Lower leg skin (tissue), 4 donors: ENCODE results near the gene CAPN13. TPM values are rescaled to one million over a fixed set of nuclear protein-coding genes. Genes with fewer than 3 reads are reported as not detected.

Experiments
- DNase-seq, 2 donors: peaks; one replicate each; pipeline ENCODE4 v3.0.0-alpha.2; 2019; ENCODE audit warnings: low spot score in 2 of 2
- H3K4me3 ChIP-seq: fragments of 200-600 bp; sonication (generic); 2 replicates; pipeline ENCODE4 v1.5.1; 2017; ENCODE audit warnings: mild to moderate bottlenecking, low read depth; ENCODE audit not compliant: poor library complexity, severe bottlenecking
- POLR2A ChIP-seq, 2 donors: fragments of 450-650 bp; IDR thresholded peaks; one replicate each; pipeline ENCODE4 v1.6.1; 2016 to 2017; ENCODE audit warnings: antibody characterized with exemption in 2 of 2, mild to moderate bottlenecking in 1 of 2, moderate library complexity in 1 of 2
- WGBS, 2 donors: methylation state at CpG; one replicate each; pipeline ENCODE4 v1.1.5; 2018; 5-methylcytosine and 5-hydroxymethylcytosine counted together
- intact Hi-C: fragments of 100-400 bp; cut with DNase I; formaldehyde crosslinking; loops from one replicate; pipeline ENCODE4 v1.15.0; 2023; ENCODE audit warnings: low total_unique reads
- total RNA-seq, 4 donors: library from RNA; depleted of rRNA; stranded (reverse); fragments of >200 nt; gene quantifications; one replicate each; pipeline ENCODE4 v1.1.0, GENCODE V29; 2016
- TF ChIP-seq, protein P1 (sequence below), 3 donors: fragments of 450-650 bp; IDR thresholded peaks; one replicate each; pipeline ENCODE4 v1.5.1; 2016; ENCODE audit warnings: antibody characterized with exemption in 3 of 3, mild to moderate bottlenecking in 3 of 3, moderate library complexity in 2 of 3

Gene CAPN13
- total RNA-seq, 4 donors from 2014 or later = 0.10 to 0.45 (median 0.11) TPM; not detected in 1

GRCh38 chr2:30823452-30823851, 16.2 kb upstream of the CAPN13 start:
- intact Hi-C loops = no loop called here
- TF ChIP-seq, protein P1, sequence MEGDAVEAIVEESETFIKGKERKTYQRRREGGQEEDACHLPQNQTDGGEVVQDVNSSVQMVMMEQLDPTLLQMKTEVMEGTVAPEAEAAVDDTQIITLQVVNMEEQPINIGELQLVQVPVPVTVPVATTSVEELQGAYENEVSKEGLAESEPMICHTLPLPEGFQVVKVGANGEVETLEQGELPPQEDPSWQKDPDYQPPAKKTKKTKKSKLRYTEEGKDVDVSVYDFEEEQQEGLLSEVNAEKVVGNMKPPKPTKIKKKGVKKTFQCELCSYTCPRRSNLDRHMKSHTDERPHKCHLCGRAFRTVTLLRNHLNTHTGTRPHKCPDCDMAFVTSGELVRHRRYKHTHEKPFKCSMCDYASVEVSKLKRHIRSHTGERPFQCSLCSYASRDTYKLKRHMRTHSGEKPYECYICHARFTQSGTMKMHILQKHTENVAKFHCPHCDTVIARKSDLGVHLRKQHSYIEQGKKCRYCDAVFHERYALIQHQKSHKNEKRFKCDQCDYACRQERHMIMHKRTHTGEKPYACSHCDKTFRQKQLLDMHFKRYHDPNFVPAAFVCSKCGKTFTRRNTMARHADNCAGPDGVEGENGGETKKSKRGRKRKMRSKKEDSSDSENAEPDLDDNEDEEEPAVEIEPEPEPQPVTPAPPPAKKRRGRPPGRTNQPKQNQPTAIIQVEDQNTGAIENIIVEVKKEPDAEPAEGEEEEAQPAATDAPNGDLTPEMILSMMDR (IDR thresholded peaks at IDR 0.05) = no peak
- TF ChIP-seq POLR2A (IDR thresholded peaks at IDR 0.05) = no peak
- no peak overlapping the region for H3K4me3 ChIP-seq
- DNase-seq = no peak
- WGBS, 2 donors = 59 to 76% methylated on average over 9 of the region's 9 CpGs

DNA sequence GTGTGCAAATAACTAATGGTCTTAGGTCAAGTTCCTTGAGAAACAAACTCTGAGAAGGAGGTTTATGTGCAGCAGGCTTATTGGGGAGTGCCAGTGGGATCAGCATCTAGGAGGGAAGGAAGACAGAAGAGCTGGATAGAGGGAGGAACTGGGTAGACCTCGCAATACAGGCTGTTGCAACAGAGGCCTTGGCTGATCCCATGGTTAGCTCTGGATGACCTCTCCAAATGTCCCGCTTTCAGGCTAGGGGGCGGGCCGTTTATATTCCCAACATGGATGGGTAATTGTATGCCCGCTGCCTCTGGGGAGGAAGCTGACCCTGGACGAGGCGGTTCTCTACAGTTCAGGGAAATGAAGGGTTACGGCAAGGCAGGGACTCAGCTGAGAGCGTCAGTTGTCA, 14.7 kb upstream of the CAPN13 start:
- WGBS, 2 donors = 77 to 88% methylated on average over 9 of the region's 9 CpGs

GRCh38 chr2:30820381-30821055, 13.3 kb upstream of the CAPN13 start:
- intact Hi-C loops = no loop called here
- 81% methylated on average over 12 of the region's 12 CpGs for WGBS, 2 donors
- no peak overlapping the region for H3K4me3 ChIP-seq
- DNase-seq = no peak
- TF ChIP-seq, protein P1 (IDR thresholded peaks at IDR 0.05) = no peak
- TF ChIP-seq POLR2A (IDR thresholded peaks at IDR 0.05) = no peak

More for the DNA sequence above, 14.7 kb upstream of the CAPN13 start:
- no peak overlapping the region for H3K4me3 ChIP-seq
- no peak for DNase-seq
- intact Hi-C loops = no loop called here
- TF ChIP-seq, protein P1 (IDR thresholded peaks at IDR 0.05) = no peak
- TF ChIP-seq POLR2A (IDR thresholded peaks at IDR 0.05) = no peak

- intact Hi-C loops = no loop called here
Observed at GRCh38 chr2:30809938-30810337, 2.7 kb upstream of the CAPN13 start.

DNA sequence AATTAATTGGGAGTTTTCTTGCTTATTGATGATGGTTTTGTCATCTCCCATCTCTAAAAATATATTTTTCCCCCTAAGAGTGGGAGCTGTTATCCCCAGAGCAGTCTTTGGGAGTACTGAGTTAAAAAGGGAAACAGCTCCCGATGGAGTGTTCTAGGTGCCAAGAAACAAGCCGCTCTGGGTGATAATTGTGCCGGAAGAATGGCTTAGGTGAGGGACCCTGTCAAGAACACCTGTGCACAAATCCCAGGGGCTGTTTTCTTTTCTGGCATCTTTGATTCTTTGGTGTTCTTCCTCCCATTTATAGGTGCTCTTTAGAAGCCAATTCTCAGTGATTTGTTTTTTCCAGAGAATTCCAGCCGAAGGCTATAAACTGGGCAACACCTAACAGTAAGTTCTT, 1.4 kb upstream of the CAPN13 start:
- no peak overlapping the region for H3K4me3 ChIP-seq
- no peak for DNase-seq
- WGBS, 2 donors = 64 to 71% methylated on average over 4 of the region's 4 CpGs
- intact Hi-C loops = no loop called here
- TF ChIP-seq, protein P1 (IDR thresholded peaks at IDR 0.05) = no peak
- TF ChIP-seq POLR2A (IDR thresholded peaks at IDR 0.05) = no peak

More at GRCh38 chr2:30809938-30810337, 2.7 kb upstream of the CAPN13 start:
- no peak for DNase-seq
- no peak for TF ChIP-seq POLR2A (IDR thresholded peaks at IDR 0.05)
- TF ChIP-seq, protein P1 (IDR thresholded peaks at IDR 0.05) = no peak
- no peak overlapping the region for H3K4me3 ChIP-seq
- WGBS, 2 donors = 60 to 65% methylated on average over 4 of the region's 4 CpGs

GRCh38 chr2:30803281-30803680, 4.0 kb downstream of the CAPN13 start:
- WGBS, 2 donors = 68 to 70% methylated on average over 6 of the region's 6 CpGs
- no peak overlapping the region for H3K4me3 ChIP-seq
- no peak for DNase-seq
- intact Hi-C loops = no loop called here
- TF ChIP-seq, protein P1 (IDR thresholded peaks at IDR 0.05) = no peak
- TF ChIP-seq POLR2A (IDR thresholded peaks at IDR 0.05) = no peak
